OCI-LY7 (cell line): ENCODE data around the gene KCNIP3.

Experiments used
- EZH2phosphoT487 ChIP-seq: fragments of 200-600 bp; sonication (generic); IDR thresholded peaks from 2 replicates; pipeline ENCODE4 v1.6.1; 2018; ENCODE audit warnings: low read depth, borderline replicate concordance, mild to moderate bottlenecking, mixed run types, antibody characterized with exemption, low read length, moderate library complexity, mixed read lengths
- TF ChIP-seq, protein P1 (sequence below): fragments of 200-600 bp; sonication (generic); conservative IDR thresholded peaks from 2 replicates; pipeline ENCODE4 v1.5.1; 2014; ENCODE audit warnings: mild to moderate bottlenecking, antibody characterized with exemption, low read length, moderate library complexity, mixed read lengths

- TF ChIP-seq, protein P1, sequence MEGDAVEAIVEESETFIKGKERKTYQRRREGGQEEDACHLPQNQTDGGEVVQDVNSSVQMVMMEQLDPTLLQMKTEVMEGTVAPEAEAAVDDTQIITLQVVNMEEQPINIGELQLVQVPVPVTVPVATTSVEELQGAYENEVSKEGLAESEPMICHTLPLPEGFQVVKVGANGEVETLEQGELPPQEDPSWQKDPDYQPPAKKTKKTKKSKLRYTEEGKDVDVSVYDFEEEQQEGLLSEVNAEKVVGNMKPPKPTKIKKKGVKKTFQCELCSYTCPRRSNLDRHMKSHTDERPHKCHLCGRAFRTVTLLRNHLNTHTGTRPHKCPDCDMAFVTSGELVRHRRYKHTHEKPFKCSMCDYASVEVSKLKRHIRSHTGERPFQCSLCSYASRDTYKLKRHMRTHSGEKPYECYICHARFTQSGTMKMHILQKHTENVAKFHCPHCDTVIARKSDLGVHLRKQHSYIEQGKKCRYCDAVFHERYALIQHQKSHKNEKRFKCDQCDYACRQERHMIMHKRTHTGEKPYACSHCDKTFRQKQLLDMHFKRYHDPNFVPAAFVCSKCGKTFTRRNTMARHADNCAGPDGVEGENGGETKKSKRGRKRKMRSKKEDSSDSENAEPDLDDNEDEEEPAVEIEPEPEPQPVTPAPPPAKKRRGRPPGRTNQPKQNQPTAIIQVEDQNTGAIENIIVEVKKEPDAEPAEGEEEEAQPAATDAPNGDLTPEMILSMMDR = no peak
- TF ChIP-seq EZH2phosphoT487 = no peak
Observed at GRCh38 chr2:95325026-95325425, 27.9 kb downstream of the KCNIP3 start.
